Measurements from ENCODE around the gene SPTBN4.

DNA sequence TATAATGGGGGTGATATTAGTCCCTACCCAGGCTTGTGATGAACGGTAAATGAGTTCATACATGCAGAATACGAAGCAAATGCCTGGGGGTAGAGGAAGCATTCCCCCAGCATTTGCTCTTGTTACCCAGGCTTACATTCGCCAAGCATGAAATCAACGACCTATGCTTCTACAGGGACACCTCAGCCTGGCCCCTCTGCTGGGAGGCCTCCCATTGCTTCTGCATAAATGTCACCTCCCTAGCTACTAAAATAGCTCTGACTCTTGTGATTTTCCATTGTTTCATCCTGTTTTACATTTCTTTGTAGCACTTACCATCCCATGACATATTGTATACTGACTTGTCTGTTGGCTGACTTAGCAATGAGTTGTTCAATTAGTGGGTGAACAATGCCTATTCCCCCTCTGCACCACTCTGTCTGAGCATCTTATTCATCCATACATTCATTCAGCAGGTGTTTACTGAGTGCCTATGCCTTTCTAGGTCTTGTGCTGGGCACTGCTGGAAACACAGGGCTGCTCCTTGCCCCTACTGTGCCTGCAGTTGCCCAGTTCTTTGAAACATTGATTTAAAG, 47.0 kb downstream of the SPTBN4 start:
- TF ChIP-seq CTCF (IDR thresholded peaks at IDR 0.05) (no peak), POLR2A (IDR thresholded peaks at IDR 0.05) (no peak)

Measured in body of pancreas (tissue), 4 donors.